GM21447 (cell line): ENCODE measurements around the gene RALGDS.

Experiments
- ATAC-seq: cut with Tn5 transposase; IDR thresholded peaks from one replicate; pipeline ENCODE4 v1.9.1; 2021; ENCODE audit not compliant: unreplicated experiment

RALGDS gene

DNA sequence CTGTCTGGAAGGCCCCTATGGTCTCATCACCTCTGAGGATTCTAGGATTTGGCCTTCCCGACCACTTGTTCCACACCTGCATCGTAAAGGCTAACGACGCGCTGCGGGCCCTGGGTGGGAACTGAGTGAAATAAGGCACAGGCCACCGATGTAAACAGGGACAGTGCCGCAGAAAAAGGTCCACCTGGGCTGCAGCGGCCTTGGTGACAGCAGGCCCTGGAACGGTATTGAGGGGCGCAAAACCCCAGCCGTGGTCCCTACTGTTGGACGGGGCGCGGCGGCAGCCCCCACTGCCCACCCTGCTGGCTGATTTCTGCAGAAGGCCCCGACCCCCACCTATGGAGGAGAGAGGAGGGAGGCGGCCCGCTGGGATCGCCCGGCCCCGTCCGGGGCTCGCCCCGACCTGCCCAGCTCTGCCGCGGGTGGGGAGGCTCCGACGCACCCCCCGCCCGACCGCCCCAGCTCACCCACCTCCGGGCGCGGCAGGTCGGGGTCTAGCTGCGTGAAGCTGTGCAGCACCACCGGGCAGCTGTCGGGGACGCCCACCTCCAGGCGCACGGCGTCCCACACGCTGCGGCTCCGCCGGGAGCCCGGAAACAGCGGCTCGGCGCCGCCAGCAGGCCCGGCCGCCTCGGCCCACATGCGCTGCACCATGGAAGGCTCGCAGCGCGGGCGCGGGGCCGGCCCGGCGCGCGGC, 391 bp downstream of the RALGDS start:
- peak; percentile 6 for ATAC-seq

DNA sequence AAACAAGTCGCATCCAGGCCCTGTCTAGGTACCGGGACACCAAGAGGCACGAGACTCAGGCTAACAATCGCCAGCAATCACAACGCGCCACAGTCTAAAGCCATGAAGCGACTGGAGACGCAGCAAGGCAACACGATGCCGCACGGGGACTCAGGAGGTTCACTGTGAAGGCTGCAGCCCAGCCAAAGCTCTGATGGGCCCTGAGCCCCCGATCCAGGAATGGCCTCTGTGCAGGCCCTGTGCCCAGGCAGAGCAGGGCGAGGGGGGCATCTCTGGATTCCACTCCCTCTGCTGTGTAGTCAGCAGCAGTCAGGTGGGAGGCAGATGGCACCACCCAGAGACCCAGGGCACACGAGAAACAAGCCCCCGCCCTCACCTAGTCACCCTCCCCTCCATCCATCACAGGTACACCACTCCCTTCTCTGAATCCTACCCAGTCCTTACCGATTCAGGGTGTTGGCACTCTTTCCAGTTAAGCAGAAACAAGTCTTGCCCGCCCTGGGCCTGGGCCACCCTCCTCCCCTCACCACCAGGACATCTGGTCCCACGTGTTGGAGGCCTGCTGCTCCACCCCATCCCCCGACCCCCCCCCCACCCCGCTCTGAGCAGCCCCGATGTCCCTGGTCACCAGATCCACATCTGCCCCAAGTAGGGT, 1.1 kb downstream of the RALGDS start:
- ATAC-seq = no peak

GRCh38 chr9:133119103-133119845, 1.8 kb downstream of the RALGDS start:
- no peak for ATAC-seq

DNA sequence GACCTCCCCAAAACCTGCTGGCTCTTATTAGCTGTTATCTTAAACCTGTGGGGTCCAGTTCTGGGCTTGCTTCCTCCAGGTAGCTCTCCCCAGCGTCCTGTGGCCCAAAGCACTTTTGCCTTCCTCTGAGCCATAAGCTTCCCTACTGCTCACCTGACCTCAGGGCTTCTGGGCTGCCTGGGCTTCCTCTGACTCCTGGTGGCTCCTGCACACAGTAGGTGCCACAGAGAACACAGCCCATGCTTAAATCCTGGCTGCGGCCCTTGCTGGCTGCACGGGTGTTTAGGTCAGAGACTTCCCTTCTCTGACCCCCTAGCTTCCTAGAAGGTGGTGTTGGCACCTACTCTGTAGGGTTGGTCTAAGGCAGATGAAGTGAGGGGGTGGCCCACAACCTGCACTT, 2.5 kb downstream of the RALGDS start:
- ATAC-seq = no peak

DNA sequence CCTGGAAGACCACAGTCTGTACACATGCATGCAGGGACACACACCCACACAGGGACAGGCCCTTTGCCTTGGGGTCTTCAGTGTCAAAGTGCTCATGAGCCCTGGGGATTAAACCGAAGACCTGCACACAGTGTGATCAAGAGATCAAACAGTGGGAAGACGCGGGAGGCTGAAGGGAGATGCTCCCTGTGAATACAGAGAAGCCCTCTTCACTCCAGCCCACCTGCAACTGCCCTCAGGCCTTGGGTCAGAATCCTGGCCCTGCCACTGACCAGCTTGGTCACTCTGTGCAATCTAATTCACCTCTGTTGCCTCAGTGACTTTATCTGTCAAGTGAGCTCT, 2.9 kb downstream of the RALGDS start:
- ATAC-seq = no peak

DNA sequence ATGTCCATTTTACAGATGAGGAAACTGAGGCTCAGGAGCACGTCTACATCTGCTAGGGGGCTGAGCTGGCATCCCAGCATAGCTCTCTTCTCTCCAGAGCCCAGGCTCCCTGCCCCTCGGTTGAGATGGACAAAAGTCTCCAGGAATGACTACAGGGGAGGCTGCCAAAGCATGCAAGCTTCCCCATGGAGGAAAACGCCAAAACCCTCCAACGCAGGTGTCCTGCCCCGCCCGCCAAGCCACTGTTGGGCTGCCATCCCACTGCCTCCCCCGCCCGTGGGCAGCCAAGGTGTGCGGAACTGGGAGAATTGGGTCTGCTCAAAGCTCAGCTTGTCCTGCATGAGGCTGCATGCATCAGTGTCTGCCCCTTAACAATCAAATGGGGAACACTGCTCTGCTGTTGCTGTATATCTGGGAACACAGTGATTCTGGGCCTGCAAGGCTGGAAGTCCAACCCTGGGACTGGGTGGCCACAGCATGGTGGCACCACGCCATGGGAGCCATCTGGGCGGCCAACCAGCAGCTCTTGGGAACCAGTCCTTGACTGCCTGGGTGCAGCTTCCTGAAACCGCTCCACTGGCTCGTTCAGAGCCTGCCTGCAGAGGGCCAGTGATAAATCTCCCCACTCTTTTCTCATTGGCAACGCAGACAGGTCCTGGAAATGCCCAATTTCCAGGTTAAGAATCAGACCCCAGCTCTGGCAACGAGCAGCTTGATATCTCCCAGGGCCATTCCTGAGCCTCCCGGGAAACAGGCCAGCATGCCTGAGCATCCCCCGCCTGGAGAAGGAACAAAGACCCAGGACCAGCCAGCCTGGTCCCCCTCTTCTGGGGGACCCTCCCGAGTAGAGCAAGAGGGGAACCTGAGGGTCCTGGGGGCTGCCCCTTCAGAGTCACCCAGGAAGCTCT, 3.5 kb downstream of the RALGDS start:
- ATAC-seq = no peak

DNA sequence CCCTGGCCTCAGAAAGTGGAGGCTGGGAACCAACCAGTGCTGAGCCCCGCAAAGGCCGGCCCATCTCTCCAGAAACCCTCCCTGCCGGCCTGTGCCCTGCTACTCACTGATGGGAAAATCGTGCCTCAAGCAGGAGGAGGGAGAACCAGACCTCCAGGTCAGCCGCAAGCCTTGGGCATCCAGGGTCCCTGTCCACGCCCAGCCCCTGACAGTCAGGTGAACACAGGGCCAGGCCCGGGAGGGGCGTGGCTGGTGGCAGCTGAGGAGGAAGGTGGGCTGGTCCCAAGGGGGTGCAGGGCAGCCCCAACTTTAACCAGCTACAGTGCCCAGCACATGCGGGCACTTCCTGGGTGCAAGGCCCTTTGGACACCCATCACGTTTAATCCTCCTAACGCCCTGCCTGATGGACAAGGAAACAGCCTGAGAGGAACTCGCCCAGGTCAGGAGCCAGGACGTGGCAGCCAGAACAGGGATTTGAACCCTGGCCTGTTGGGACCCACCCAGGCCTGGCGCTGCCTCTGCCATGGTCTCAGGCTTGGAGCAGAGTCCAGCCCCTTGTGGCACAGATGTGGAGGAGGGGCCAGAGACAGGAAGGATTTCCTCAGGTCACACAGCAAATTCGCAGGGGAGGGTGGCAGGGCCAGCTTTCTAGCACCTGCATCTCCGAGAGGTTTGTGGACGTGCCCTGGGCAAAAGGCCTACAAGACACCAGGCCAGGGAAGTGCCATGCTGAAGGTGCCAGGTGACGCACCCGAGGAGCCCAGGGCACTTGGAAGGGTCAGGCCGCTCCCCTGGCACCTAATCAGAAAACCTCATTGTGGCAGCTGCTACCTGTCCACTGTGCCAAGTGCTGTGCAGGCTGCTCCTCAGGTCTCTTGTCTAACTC, 4.5 kb downstream of the RALGDS start:
- ATAC-seq = no peak

- ATAC-seq = peak; percentile 65
Measured at GRCh38 chr9:133115604-133116345, 5.3 kb downstream of the RALGDS start.

DNA sequence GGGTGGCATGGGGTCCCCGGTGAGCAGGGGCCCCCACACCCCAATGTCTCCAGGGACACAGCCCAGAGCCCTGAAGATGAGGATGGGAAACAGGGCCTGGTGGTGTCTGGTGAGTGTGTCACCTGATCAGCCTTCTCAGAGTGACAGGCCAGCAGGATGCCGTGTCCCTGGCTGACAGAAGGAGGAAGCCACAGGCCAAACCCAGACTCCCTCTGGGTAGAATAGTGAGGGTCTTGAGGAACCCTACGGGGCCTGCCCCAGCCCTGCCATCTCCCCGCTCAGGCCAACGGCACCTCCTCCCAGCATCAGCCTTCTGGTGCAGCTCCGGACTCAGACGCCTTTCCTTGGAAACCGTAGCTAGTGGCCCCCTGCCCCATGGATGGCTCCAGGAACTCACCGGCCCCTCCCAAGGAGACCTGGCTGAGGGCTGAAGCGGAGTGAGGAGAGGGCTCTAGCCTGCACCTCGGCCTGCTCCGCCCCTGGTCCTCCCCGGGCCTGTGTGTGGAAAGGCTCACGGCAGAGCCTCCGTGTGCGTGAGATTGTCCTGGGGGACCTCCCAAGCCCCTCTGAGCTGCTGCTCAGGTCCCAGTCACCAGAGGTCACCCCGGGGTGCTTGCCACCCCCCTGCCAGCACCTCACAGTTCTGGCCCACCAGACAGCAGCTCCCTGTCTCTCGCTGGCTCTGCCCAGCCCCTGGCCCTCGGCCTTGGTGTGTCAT, 6.0 kb downstream of the RALGDS start:
- ATAC-seq = no peak

DNA sequence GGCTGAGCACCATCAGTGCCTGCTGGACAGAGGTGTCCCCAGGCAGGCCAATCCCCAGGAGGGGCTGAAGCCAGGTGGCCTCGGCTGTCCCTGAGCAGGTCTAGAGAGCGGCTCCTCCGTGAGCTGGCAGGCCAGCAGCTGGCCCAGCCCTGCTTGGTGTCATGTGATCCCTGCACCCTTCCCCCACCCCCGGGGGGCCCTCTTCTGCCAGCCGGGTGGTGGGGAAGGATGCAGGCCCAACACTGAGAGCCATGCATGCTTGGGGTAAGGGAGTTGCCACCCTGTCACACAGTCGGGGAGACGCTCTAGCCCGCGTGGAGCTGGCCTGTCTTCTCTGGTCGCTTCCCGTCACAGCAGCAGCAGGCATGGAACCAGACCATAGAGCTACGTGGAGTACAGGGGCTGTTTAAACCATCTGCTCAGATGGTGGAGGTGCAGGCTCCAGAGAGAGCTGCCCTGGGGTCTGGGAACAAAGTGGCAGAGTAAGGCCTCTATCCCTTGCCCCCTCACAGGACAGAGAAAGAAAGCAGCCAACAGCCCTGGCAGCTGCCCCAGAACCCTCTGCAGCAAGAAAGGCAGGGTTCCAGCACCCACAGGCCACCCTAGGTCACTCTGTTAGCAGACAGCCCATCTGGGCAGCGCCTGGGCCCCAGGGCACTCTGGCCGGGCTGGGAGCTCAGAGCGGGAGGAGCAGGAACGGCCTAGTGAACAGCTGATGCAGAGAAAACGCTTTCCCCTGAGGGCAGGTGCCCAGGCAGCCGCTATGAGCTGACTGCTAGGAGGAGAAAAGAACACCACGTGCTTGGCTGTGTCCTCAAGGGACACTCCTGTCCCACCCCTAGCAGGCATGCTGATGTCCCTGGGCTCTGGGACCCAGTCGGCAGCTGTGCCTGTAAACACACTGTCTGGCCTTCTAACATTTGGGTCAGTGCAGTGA, 6.8 kb downstream of the RALGDS start:
- ATAC-seq = no peak

GRCh38 chr9:133113163-133113948, 7.7 kb downstream of the RALGDS start:
- no peak for ATAC-seq

GRCh38 chr9:133112663-133113026, 8.4 kb downstream of the RALGDS start:
- no peak for ATAC-seq

DNA sequence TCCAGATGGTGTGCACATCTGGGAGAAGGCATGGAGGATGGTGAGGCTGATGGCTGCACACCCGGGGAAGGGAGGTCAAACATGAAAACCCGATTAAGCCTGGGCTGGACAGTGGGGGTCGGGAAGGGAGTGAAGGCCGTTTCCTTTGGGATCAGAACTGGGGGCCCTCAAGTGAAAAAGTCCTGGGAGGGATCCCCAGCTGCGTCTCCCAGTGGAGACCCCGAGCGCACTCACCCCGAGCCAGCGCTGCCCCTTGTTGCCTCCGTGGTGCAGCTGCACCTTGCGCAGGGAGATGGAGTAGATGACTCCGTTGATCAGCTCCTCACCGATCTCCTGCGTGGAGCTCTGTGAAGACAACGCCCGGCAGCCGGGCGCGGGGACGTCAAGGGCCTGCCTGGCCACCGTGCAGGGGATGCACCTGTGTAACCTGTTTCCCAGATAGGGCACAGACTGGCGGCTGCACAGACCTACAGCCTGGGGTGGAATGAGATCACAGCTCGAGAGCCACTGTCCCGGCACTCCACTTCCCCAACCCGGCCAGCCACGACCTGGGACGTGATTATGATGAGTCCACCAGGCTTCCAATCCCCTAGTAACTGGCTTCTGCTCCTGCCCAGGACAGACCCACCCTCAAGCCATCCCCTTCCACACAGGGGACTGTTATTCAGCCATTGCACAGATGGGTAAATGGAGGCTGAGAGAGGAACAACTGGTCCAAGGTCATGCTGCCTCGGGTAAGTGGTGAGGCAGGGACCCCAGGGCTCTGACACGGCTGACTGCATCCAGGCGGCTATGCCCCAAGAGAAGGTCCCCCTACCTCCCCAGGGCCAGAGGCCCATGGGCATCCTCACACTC, 9.0 kb downstream of the RALGDS start:
- ATAC-seq = no peak

GRCh38 chr9:133109931-133110650, 10.9 kb downstream of the RALGDS start:
- ATAC-seq = no peak

- ATAC-seq = no peak
Measured at GRCh38 chr9:133108794-133109641, 12.0 kb downstream of the RALGDS start.
